Neutrophil (primary cell): ENCODE results near the gene STK11IP.

ENCODE experiments used
- H3K27ac ChIP-seq: fragments of 200-600 bp; sonication (generic); 2 replicates; pipeline ENCODE4 v1.5.1; 2016; ENCODE audit warnings: mild to moderate bottlenecking, moderate library complexity
- H3K27me3 ChIP-seq: fragments of 200-600 bp; sonication (generic); 2 replicates; pipeline ENCODE4 v1.6.0; 2016; ENCODE audit warnings: mild to moderate bottlenecking
- H3K36me3 ChIP-seq: fragments of 200-600 bp; sonication (generic); 2 replicates; pipeline ENCODE4 v1.5.1; 2017
- H3K4me1 ChIP-seq, 2 experiments: fragments of 200-600 bp in 1 of 2; sonication (generic) in 1 of 2; 1 replicate in 1 of 2; 2 replicates in 1 of 2; pipeline versions ENCODE4 v1.5.1 to v1.6.1; 2013 to 2016; ENCODE audit warnings: low read depth in 1 of 2, low read length in 1 of 2, mild to moderate bottlenecking in 1 of 2, moderate library complexity in 1 of 2; ENCODE audit not compliant: control insufficient read depth in 1 of 2, insufficient read depth in 1 of 2
- H3K4me3 ChIP-seq, 2 experiments: fragments of 200-600 bp in 1 of 2; sonication (generic) in 1 of 2; 1 replicate in 1 of 2; 2 replicates in 1 of 2; pipeline ENCODE4 v1.5.1; 2013 to 2016; ENCODE audit warnings: low read depth in 1 of 2, low read length in 1 of 2, mild to moderate bottlenecking in 1 of 2, moderate library complexity in 1 of 2
- H3K9me3 ChIP-seq: fragments of 200-600 bp; sonication (generic); 2 replicates; pipeline ENCODE4 v1.5.1; 2016
- TF ChIP-seq, protein P1 (sequence below): fragments of 200-600 bp; sonication (generic); IDR thresholded peaks from 2 replicates; pipeline ENCODE4 v1.5.1; 2016; ENCODE audit warnings: antibody characterized with exemption

Gene STK11IP

DNA sequence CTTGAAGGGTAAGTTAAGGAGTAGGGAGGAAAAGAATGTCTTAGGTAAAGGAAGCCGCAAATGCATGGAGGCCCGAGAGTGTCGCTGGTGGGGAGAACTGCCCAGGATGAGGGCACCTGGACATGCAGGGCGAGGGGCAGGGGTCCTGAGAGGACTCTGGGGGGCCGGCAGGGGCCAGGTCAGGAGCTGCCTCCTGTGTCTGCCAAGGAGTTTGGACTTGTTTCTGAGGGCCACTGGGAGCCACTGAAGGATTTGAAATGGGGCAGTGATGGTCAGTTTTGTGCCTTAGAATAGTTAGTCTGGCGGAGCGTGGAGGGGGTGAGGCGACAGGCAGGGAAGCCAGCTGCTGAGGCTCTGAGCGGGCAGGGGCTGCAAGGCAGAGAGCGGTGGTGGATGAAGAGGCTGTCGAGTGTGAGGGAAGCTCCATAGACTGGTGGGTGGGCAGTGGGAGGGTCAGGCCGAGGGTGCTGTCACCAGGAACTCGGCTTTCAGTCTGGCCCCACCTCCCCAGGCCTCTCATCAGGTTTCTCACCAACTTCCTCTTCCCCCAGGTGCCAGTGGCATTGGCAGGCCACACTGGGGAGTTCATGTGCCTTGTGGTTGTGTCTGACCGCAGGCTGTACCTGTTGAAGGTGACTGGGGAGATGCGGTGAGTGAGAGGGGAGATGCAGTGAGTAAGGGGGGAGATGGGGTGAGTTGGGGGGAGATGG lies 15.1 kb downstream of the STK11IP start:
- peaks cover 85% of the 10 kb centered on the region for H3K36me3 ChIP-seq

DNA sequence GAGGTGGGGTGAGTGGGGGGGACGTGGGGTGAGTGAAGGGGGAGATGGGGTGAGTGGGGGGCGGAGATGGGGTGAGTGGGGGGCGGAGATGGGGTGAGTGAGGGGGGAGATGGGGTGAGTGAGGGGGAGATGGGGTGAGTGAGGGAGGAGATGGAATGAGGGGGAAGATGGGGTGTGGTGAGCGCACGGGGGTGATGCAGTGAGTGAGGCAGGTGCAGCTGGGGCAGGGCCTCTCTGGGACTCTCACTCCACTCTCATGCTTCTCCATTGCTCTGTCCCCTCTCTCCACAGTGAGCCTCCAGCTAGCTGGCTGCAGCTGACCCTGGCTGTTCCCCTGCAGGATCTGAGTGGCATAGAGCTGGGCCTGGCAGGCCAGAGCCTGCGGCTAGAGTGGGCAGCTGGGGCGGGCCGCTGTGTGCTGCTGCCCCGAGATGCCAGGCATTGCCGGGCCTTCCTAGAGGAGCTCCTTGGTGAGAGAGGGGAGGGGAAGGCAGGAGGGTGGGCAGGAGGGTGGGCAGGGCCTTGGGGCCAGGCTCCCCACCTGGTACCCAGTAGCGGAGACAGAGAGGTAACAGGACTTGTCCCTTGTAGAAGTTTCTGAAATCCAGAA lies 15.9 kb downstream of the STK11IP start:
- Histone ChIP-seq H3K36me3 (peaks cover 77% of the 10 kb centered on the region), H3K27ac (no peak overlapping the region), H3K9me3 (no peaks in the 10 kb centered on the region), H3K4me1 (peaks cover 0 to 3% of the 10 kb centered on the region in 2 experiments), H3K27me3 (no peaks in the 10 kb centered on the region), H3K4me3 (no peak overlapping the region)
- TF ChIP-seq, protein P1, sequence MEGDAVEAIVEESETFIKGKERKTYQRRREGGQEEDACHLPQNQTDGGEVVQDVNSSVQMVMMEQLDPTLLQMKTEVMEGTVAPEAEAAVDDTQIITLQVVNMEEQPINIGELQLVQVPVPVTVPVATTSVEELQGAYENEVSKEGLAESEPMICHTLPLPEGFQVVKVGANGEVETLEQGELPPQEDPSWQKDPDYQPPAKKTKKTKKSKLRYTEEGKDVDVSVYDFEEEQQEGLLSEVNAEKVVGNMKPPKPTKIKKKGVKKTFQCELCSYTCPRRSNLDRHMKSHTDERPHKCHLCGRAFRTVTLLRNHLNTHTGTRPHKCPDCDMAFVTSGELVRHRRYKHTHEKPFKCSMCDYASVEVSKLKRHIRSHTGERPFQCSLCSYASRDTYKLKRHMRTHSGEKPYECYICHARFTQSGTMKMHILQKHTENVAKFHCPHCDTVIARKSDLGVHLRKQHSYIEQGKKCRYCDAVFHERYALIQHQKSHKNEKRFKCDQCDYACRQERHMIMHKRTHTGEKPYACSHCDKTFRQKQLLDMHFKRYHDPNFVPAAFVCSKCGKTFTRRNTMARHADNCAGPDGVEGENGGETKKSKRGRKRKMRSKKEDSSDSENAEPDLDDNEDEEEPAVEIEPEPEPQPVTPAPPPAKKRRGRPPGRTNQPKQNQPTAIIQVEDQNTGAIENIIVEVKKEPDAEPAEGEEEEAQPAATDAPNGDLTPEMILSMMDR, result no peak

More for the DNA sequence above, 15.1 kb downstream of the STK11IP start:
- no peaks in the 10 kb centered on the region for H3K27me3 ChIP-seq
- TF ChIP-seq, protein P1, result no peak
- H3K9me3 ChIP-seq, result no peaks in the 10 kb centered on the region
- H3K4me1 ChIP-seq, result peaks cover 0 to 3% of the 10 kb centered on the region in 2 experiments
- H3K4me3 ChIP-seq, result no peak overlapping the region
- H3K27ac ChIP-seq, result no peak overlapping the region

DNA sequence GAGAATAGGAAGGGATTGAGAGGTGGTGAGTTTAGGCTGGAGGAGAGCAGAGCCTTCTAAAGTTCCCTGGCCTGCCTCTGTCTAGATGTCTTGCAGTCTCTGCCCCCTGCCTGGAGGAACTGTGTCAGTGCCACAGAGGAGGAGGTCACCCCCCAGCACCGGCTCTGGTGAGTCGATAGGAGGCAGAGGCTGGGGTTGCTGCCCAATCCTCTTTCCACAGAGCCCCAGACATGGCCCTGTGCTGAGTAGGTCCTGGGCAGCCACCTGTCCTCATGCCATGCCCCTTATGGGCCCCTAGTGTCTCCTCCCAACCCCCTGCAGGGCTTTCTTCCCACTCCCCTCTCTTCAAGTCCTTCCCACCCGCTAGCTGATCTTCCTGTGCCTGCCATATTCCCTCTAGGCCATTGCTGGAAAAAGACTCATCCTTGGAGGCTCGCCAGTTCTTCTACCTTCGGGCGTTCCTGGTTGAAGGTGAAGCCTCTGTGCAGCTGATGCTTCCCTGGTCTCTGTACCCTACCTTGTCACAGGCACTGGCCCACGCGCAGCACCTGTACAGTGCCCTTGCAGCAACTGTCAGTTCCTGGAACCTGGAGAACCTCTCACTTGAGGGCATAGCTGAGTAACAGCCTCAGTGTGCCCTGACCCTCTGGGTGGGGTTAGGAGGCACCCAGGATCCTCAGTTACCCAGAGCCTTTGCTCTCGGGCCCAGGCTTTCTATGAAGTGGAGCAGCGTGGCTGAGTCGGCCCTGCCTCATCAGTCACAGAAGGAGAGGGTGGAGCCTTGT lies 16.6 kb downstream of the STK11IP start:
- TF ChIP-seq, protein P1, result no peak
- Histone ChIP-seq H3K4me3 (no peak overlapping the region), H3K9me3 (no peaks in the 10 kb centered on the region), H3K27ac (no peak overlapping the region), H3K36me3 (peaks cover 70% of the 10 kb centered on the region), H3K4me1 (peaks cover 0 to 3% of the 10 kb centered on the region in 2 experiments), H3K27me3 (no peaks in the 10 kb centered on the region)

DNA sequence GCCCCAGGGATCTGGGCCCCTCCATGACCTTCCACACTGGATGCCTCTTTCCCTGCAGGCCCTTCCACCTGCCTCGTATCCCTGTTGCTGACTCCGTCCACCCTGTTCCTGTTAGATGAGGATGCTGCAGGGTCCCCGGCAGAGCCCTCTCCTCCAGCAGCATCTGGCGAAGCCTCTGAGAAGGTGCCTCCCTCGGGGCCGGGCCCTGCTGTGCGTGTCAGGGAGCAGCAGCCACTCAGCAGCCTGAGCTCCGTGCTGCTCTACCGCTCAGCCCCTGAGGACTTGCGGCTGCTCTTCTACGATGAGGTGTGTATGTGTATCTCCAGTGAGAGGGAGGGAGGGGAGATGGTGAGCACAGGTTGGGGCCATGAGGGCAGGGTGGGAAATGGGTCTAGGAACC lies 17.4 kb downstream of the STK11IP start:
- peaks cover 63% of the 10 kb centered on the region for H3K36me3 ChIP-seq
- H3K4me1 ChIP-seq, result peaks cover 0 to 3% of the 10 kb centered on the region in 2 experiments
- H3K4me3 ChIP-seq, result no peak overlapping the region
- no peaks in the 10 kb centered on the region for H3K27me3 ChIP-seq
- no peak overlapping the region for H3K27ac ChIP-seq
- TF ChIP-seq, protein P1, result no peak
- no peaks in the 10 kb centered on the region for H3K9me3 ChIP-seq

DNA sequence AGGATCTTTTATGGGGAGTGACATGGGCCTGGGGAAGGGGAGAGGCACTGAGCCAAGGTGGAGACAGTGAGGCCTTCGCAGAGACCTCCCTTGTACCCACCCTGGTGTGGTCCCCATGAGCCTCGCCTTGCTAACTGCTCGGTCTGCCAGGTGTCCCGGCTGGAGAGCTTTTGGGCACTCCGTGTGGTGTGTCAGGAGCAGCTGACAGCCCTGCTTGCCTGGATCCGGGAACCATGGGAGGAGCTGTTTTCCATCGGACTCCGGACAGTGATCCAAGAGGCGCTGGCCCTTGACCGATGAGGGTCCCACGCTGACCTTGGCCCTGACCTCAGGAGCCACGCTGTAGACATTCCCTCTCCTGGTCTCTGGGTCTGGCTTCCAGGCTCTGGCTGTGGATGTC lies 18.2 kb downstream of the STK11IP start:
- Histone ChIP-seq H3K9me3 (no peaks in the 10 kb centered on the region), H3K36me3 (peaks cover 57% of the 10 kb centered on the region), H3K27me3 (no peaks in the 10 kb centered on the region), H3K27ac (no peak overlapping the region), H3K4me3 (no peak overlapping the region), H3K4me1 (peaks cover 0 to 3% of the 10 kb centered on the region in 2 experiments)
- TF ChIP-seq, protein P1, result no peak
